ENCODE data around the gene SNAI3. TPM values are rescaled to one million over a fixed set of nuclear protein-coding genes. Genes with fewer than 3 reads are reported as not detected.
A peak's percentile ranks its signal among the peaks of the same experiment; 100 is the strongest.

The SNAI3 gene
- total and polyA plus RNA-seq, 9 of the 15 experiments (the other 6 are each of a cell fraction or from before 2014, with no cell fraction given), result 0.04 to 4.1 (median 0.80) TPM; not detected in 1

- TF ChIP-seq RBFOX2 (IDR thresholded peaks at IDR 0.05; ENCODE audit: low read depth, low read length) (peak; percentile 45; the same call in 1 of the 2 replicates), GATA2 (CRISPR knock-in tag; IDR thresholded peaks at IDR 0.05) (no peak), FIP1L1 (IDR thresholded peaks at IDR 0.05; ENCODE audit: low read depth, low read length, poor library complexity, severe bottlenecking) (peak; percentile 5), CEBPB (tag; IDR thresholded peaks at IDR 0.05) (no peak), ZNF121 (CRISPR knock-in tag; conservative IDR thresholded peaks at IDR 0.05) (no peak), POLR2G (IDR thresholded peaks at IDR 0.05; ENCODE audit: low read depth, low read length) (peak; percentile 69), ELF4 (CRISPR knock-in tag; IDR thresholded peaks at IDR 0.05) (no peak), ZNF282 (CRISPR knock-in tag; IDR thresholded peaks at IDR 0.05) (no peak), TAL1 (IDR thresholded peaks at IDR 0.05) (no peak)
- TF ChIP-seq, protein P1, sequence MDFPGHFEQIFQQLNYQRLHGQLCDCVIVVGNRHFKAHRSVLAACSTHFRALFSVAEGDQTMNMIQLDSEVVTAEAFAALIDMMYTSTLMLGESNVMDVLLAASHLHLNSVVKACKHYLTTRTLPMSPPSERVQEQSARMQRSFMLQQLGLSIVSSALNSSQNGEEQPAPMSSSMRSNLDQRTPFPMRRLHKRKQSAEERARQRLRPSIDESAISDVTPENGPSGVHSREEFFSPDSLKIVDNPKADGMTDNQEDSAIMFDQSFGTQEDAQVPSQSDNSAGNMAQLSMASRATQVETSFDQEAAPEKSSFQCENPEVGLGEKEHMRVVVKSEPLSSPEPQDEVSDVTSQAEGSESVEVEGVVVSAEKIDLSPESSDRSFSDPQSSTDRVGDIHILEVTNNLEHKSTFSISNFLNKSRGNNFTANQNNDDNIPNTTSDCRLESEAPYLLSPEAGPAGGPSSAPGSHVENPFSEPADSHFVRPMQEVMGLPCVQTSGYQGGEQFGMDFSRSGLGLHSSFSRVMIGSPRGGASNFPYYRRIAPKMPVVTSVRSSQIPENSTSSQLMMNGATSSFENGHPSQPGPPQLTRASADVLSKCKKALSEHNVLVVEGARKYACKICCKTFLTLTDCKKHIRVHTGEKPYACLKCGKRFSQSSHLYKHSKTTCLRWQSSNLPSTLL (IDR thresholded peaks at IDR 0.05), result no peak
Observed at GRCh38 chr16:88716201-88716600, 29.9 kb upstream of the SNAI3 start (continued).

Measured in K562 (cell line).